HG03520 (cell line): ENCODE measurements around the gene GRM4.
"Not testable (repeated sequence)": the region's sequence is repeated elsewhere in the genome, so short reads cannot be mapped to it uniquely, and the experiment has no call there.

ENCODE experiments used
- ATAC-seq: cut with Tn5 transposase; IDR thresholded peaks from one replicate; pipeline ENCODE4 v1.9.1; 2021; ENCODE audit warnings: mild to moderate bottlenecking, moderate library complexity; ENCODE audit not compliant: unreplicated experiment

The GRM4 gene

DNA sequence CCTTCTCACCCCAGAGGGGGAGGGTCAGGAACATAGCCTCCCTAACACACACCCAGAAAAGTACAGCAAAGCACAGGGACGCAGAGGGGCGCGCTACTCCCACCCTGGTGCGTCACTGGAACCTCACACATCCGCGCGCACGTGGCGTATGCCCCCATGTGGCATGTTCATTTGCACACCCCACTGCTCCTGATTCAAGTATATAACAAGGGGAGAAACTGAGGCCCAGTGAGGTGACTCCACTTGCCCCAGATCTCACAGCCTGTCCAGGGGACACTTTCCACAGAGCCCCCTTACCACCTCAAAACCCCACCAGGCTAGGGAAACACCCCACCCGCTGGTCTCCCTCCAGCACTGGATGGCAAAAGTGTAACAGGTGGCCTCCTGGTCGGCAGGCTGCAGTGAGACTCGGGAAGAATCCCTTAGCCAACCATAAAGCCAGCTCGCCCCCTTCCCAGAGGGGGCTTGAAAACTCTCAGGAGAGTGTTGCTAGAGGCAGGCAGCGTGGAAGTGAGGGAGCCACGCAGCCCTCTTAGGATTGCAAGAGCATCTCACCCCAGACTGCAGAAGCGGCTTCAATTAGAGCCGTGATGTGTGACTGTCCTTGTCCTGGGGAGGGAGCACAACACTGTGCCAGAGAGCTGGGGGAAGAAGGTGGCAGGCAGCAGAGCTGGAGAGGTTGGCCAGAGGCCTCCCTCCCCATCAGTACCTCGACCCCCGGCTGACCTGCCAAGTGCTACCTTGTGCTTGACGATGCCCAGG is at the start of gene GRM4:
Gene GRM4, minus strand, starts transcription at position 67 of the 762 bp plus-strand sequence. CDS start 12,591 bp downstream, outside the sequence.
- no peak for ATAC-seq

DNA sequence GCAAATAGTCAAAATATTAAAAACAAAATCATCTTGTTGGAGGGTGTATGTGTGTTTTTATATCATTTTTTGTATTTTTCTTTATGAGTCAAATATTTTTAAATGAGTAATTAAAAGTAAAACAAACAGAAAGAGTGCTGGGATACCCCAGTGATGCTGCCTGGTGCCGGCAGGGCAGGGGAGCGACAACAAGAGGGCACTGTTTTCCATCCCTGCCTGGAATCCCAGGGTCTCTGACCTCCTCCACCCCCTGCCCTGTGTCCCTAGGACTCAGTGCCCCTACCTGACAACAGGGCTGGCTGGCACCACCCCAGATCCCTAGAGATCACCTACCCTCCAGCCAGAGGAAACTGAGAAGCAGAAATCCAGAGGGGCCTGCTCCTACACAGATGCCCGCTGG is 48.9 kb upstream of the GRM4 start:
- no peak for ATAC-seq

DNA sequence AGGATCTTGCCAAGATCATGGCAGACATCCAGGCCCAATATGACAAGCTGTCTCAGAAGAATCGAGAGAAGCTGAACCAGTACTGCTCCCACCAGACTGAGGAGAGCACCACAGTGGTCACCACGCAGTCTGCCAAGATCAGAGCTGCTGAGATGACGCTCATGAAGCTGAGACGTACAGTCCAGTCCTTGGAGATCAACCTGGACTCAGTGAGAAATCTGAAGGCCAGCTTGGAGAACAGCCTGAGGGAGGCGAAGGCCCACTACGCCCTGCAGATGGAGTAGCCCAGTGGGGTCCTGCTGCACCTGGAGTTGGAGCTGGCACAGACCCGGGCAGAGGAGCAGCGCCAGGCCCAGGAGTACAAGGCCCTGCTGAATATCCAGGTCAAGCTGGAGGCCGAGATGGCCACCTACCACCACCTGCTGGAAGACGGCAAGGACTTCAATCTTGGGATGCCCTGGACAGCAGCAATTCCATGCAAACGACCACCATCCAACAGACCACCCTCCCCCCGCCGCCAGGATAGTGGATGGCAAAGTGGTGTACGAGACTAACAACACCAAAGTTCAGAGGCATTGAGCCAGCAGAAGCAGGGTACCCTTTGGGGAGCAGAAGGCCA is 44.7 kb upstream of the GRM4 start:
- no peak for ATAC-seq

- ATAC-seq = no peak
These were observed 44.1 kb upstream of the GRM4 start for GRCh38 chr6:34189806-34190503.

DNA sequence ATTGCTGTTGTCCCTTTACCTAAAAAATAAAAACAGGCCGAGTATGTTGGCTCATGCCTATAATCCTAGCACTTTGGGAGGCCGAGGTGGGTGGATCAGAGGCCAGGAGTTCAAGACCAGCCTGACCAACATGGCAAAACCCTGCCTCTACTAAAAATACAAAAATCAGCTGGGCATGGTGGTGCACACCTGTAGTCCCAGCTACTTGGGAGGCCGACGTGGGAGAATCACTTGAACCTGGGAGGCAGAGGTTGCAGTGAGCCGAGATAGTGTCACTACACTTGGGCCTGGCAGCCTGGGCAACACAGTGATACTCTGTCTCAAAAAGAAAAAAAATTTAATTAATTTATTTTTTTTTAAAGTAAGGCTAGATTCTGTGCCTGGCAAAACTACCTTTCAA is 38.8 kb upstream of the GRM4 start:
- not testable (repeated sequence) for ATAC-seq

GRCh38 chr6:34182751-34183531 is 37.1 kb upstream of the GRM4 start:
- ATAC-seq = peak; percentile 43

DNA sequence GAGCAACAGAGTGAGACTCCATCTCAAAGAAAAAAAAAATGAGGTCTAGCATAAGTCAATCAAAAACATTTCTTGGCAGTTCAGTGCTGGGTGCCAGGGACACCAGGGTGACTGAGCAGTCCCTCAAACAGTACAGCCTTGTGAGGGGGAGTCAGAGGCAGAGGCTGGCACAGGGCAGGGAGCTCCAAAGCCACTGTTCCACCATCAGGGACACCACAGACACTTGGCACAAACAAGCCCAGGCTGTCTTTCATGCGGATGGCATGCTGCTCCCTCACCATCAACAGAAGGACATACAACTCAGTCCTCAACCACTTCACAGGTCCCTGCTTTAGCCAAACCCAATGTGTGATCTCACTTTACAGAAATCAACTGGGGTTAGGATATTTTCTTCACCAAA is 36.0 kb upstream of the GRM4 start:
- ATAC-seq = no peak

GRCh38 chr6:34179106-34179720 is 33.3 kb upstream of the GRM4 start:
- ATAC-seq = no peak

DNA sequence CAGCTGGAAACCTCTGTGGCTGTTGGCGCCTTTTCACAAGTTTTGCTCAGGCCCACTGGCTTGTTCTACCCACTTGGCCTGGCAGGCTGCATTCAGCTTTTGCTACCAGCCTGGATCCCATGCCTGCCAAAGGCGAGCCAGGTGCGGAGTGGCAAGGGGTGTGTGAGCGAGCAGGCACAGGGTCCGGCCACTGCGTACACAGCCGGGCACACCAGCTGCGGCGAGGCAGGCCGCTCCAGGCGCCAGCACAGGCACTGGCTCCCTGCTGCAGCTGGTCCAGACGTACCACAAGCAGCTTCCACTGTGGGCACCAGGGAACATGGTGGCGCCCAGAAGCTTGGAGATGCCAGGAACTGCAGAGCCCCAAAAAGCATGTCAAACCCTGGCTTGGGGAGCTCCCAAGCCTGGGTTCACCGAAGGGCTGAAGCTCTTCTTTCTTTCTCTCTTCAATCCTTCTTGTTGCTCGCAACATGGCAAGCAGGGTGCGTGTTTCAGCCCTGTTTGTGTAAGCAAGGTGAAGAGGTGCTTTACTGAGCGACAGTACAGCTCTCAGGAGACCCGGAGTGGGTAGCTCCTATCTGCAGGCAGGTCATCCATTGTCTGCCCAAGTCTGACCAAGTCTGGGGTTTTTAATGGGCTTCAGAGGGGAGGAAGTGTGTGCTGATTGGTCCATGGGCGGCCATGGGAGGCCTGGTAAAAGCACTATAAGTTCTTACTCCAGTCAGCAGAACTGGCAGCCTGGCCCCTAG is 32.6 kb upstream of the GRM4 start:
- ATAC-seq = no peak

DNA sequence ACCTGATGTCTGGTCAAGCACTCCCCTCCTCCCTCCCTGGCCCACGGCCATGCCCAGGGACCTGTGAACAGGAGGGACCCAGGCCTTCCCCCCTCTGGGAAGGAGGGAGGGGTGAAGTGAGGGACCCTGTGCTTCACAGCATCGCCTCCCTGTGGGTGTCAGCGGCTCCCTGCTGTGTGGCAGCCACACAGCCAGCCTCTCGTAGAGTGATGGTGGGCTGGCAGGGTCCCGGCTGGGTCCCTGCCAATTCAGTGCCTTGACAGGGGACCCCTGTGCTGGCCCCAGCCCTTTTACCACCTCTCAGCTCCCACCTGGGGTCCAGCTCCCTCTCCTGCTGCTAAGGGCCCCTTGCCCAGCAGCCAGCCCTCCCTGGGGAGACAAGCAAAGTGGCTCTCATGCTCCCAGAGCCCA is 31.3 kb upstream of the GRM4 start:
- no peak for ATAC-seq

DNA sequence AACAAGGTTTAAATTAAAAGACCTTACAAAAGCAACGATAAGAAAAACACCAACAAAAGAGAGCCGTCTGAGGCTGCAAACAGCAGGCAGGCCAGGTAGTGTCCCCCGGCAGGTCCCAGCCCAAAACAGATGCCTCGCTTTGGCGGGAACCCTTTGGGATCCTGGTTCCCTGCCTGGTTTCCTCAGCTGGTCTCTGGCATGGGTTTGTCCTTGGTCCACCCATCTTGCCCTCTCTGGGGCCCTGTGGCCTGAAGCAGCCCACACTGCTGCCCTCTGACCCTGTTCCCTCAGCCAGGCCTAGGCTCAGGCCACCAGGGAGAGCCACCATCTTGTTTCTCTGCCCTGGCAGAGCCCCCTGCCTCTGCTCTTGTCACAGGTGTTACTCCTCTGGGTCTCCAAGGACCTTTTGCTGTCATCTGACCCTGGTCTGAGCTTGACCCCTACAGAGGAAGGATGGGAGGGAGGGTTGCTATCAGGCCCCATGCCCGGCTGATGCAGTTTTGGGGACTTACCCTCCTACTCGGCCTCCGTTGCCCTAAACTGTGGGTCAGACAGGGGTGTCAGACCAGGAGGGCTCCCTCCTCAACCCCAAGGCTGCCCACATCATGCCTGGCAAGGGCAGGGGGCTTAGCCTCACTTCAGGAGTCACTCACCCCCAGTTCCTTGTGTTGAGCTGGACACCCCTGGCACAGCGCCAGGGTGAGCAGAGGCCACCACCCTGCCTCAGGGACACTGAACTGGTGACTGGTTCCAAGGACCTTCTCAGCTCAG is 30.6 kb upstream of the GRM4 start:
- ATAC-seq = no peak

GRCh38 chr6:34174846-34175399 is 29.0 kb upstream of the GRM4 start:
- no peak for ATAC-seq

DNA sequence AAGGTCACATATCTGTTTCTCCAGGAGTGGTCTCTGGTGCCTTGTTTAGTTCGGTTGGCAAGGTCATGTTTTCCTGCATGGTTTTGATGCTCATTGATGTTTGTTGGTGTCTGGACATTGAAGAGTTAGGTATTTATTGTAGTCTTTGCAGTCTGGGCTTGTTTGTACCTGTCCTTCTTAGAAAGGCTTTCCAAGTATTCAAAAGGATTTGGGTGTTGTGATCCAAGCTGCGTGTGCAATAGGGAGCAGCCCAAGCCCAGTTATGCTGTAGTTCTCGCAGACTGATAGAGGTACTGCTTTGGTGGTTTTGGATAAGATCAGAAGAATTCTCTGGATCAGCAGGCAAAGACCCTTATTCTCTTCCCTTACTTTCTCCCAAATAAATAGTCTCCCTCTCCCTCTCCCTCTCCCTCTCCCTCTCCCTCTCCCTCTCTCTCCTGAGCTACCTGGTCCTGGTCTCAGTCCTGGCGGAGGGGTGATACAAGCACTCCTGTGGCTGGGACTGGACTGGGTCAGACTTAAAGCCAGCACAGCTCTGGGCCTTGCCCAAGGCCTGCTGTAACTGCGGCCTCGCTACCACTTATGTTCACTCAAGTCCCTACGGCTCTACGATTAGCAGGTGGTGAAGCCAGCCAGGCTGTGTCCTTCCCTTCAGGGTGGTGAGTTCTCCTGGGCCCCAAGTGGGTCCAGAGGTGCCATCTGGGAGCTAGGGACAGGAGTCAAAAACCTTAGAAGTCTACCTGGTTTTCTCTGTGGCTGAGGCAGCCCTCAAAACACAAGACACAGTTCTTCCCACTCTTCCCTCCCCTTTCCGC is 27.3 kb upstream of the GRM4 start:
- ATAC-seq = no peak

DNA sequence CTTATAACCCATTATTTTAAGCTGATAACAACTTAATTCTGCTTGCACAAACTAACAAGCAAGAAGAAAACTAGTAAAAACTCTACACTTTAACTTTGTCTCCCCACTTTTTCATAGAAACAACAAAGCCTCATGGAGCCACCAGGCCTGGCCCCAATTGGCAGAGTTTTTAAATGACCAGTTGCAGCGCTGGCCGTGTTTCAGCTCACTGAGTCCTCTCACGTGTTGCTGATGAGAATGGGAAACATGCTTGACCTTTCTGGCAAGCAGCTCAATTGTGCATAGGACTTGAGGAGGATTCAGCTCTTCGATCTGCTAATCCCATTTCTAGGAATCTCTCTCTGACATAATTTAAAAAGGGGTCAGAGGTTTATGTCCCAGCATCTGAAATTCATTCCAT is 24.5 kb upstream of the GRM4 start:
- ATAC-seq = no peak

- ATAC-seq = no peak
These were observed 24.0 kb upstream of the GRM4 start for GRCh38 chr6:34169897-34170296.

GRCh38 chr6:34161857-34162515 is 16.1 kb upstream of the GRM4 start:
- no peak for ATAC-seq

- ATAC-seq = no peak
These were observed 14.0 kb upstream of the GRM4 start for GRCh38 chr6:34159844-34160243.

GRCh38 chr6:34158876-34159275 is 13.0 kb upstream of the GRM4 start:
- no peak for ATAC-seq
